Prostate gland (tissue), 2 donors: ENCODE measurements around the gene CMSS1.

Experiments
- CTCF ChIP-seq, 4 experiments: fragments of 200-600 bp in 2 of 4; fragments of 450-650 bp in 2 of 4; sonication (generic) in 2 of 4; IDR thresholded peaks; 1 replicate in 3 of 4; 2 replicates in 1 of 4; pipeline ENCODE4 v1.5.1; 2016 to 2019; ENCODE audit warnings: antibody characterized with exemption in 4 of 4, mild to moderate bottlenecking in 2 of 4, moderate library complexity in 2 of 4
- POLR2AphosphoS5 ChIP-seq: sonication (generic); formaldehyde crosslinking; IDR thresholded peaks from one replicate; pipeline ENCODE4 v1.6.1; 2017; ENCODE audit warnings: antibody characterized with exemption

GRCh38 chr3:99901200-99901926 lies 83.7 kb downstream of the CMSS1 start:
- TF ChIP-seq CTCF (IDR thresholded peaks at IDR 0.05) = no peak
- peak; percentile 3 for TF ChIP-seq POLR2AphosphoS5
